ENCODE results near the gene B9D2. TPM values are rescaled to one million over a fixed set of nuclear protein-coding genes. Genes with fewer than 3 reads are reported as not detected.

The B9D2 gene
- polyA plus RNA-seq, 1 of the 3 experiments (the other 2 are of a cell fraction) = 13.3 TPM

DNA sequence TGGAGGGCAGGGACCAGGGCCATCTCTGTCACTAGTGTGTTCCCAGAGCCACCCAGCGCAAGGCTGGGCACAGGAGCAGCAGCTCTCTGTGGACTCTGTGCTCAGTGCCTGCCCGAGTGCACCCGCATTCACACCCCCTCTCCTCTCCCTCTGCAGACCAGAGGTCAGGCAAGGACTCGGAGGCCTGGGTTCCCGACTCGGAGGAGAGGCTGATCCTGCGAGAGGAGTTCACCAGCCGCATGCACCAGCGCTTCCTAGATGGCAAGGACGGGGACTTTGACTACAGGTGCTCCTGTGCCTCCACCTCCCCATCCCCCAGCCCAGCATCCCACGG is 43.8 kb downstream of the B9D2 start (continued):
- TF ChIP-seq, protein P1, sequence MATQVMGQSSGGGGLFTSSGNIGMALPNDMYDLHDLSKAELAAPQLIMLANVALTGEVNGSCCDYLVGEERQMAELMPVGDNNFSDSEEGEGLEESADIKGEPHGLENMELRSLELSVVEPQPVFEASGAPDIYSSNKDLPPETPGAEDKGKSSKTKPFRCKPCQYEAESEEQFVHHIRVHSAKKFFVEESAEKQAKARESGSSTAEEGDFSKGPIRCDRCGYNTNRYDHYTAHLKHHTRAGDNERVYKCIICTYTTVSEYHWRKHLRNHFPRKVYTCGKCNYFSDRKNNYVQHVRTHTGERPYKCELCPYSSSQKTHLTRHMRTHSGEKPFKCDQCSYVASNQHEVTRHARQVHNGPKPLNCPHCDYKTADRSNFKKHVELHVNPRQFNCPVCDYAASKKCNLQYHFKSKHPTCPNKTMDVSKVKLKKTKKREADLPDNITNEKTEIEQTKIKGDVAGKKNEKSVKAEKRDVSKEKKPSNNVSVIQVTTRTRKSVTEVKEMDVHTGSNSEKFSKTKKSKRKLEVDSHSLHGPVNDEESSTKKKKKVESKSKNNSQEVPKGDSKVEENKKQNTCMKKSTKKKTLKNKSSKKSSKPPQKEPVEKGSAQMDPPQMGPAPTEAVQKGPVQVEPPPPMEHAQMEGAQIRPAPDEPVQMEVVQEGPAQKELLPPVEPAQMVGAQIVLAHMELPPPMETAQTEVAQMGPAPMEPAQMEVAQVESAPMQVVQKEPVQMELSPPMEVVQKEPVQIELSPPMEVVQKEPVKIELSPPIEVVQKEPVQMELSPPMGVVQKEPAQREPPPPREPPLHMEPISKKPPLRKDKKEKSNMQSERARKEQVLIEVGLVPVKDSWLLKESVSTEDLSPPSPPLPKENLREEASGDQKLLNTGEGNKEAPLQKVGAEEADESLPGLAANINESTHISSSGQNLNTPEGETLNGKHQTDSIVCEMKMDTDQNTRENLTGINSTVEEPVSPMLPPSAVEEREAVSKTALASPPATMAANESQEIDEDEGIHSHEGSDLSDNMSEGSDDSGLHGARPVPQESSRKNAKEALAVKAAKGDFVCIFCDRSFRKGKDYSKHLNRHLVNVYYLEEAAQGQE (IDR thresholded peaks at IDR 0.05; ENCODE audit: low read depth, low read length) = no peak
- TF ChIP-seq RXRA (IDR thresholded peaks at IDR 0.05; ENCODE audit: borderline replicate concordance, low read depth) = no peak
- TF ChIP-seq SMC3 (IDR thresholded peaks at IDR 0.05; ENCODE audit: low read depth, low read length) = no peak

GRCh38 chr19:41319500-41320184 is 44.3 kb downstream of the B9D2 start:
- no peaks in the 10 kb centered on the region for H3K9me2 ChIP-seq
- peaks cover 48% of the 10 kb centered on the region for H3K79me2 ChIP-seq (ENCODE audit: insufficient read depth)
- POLR2A ChIA-PET = no interaction called here
- no peak for DNase-seq
- H3K27me3 ChIP-seq (ENCODE audit: insufficient read depth) = no peaks in the 10 kb centered on the region
- no peak overlapping the region for H3K4me3 ChIP-seq (ENCODE audit: low read depth in 2 of 2, low read length in 1 of 2)
- WGBS (ENCODE audit: low lambda C conversion rate) = 90% methylated on average over 16 of the region's 20 CpGs
- H3K27ac ChIP-seq (ENCODE audit: low read depth in 2 of 2, low read length in 1 of 2) = no peak overlapping the region; a peak in 1 of 4 replicates
- CTCF ChIA-PET = interaction anchor here (0.9 to 6.9 kb wide), 4 partner anchors 12 to 112 kb away, joined by 3 to 54 read pairs (median 4); no protein-coding TSS in a partner anchor
- peaks cover 31 to 43% of the 10 kb centered on the region in 2 experiments for H3K36me3 ChIP-seq (replicated peaks in 1 of 2; ENCODE audit: control insufficient read depth in 1 of 2, insufficient read depth in 2 of 2, low read length in 1 of 2)
- peaks cover 48% of the 10 kb centered on the region for H3F3A ChIP-seq (replicated peaks; ENCODE audit: insufficient read depth)
- H3K9ac ChIP-seq = no peak overlapping the region
- H3K4me1 ChIP-seq (ENCODE audit: control insufficient read depth in 1 of 2, insufficient read depth in 2 of 2, low read depth in 1 of 2, low read length in 1 of 2) = peaks cover 31 to 34% of the 10 kb centered on the region in 2 experiments
- H3K9me3 ChIP-seq = no peaks in the 10 kb centered on the region
- no peak overlapping the region for H3K4me2 ChIP-seq
- H4K20me1 ChIP-seq (ENCODE audit: insufficient read depth) = no peaks in the 10 kb centered on the region
- H2AFZ ChIP-seq (ENCODE audit: low read depth) = no peak overlapping the region
- TF ChIP-seq RXRA (IDR thresholded peaks at IDR 0.05; ENCODE audit: borderline replicate concordance, low read depth) (no peak), YY1 (IDR thresholded peaks at IDR 0.05; ENCODE audit: low read depth) (no peak), EZH2phosphoT487 (IDR thresholded peaks at IDR 0.05; ENCODE audit: borderline replicate concordance, low read depth) (no peak), GABPA (IDR thresholded peaks at IDR 0.05; ENCODE audit: low read depth) (no peak), MEF2A (IDR thresholded peaks at IDR 0.05; ENCODE audit: borderline replicate concordance, low read depth) (no peak), RAD21 (IDR thresholded peaks at IDR 0.05; ENCODE audit: low read length) (no peak), POLR2AphosphoS5 (IDR thresholded peaks at IDR 0.05; ENCODE audit: low read depth, low read length) (no peak), GATA2 (CRISPR knock-in tag; IDR thresholded peaks at IDR 0.05) (no peak), FOXM1 (IDR thresholded peaks at IDR 0.05; ENCODE audit: low read depth) (no peak), FOXJ3 (CRISPR knock-in tag; IDR thresholded peaks at IDR 0.05) (no peak), MXI1 (IDR thresholded peaks at IDR 0.05; ENCODE audit: low read depth, low read length) (no peak), FOSL2 (IDR thresholded peaks at IDR 0.05; ENCODE audit: borderline replicate concordance, low read depth) (no peak), NRF1 (IDR thresholded peaks at IDR 0.05; ENCODE audit: low read depth, low read length) (no peak), TEAD4 (IDR thresholded peaks at IDR 0.05; ENCODE audit: borderline replicate concordance, insufficient read depth) (no peak)
- TF ChIP-seq, protein P2, sequence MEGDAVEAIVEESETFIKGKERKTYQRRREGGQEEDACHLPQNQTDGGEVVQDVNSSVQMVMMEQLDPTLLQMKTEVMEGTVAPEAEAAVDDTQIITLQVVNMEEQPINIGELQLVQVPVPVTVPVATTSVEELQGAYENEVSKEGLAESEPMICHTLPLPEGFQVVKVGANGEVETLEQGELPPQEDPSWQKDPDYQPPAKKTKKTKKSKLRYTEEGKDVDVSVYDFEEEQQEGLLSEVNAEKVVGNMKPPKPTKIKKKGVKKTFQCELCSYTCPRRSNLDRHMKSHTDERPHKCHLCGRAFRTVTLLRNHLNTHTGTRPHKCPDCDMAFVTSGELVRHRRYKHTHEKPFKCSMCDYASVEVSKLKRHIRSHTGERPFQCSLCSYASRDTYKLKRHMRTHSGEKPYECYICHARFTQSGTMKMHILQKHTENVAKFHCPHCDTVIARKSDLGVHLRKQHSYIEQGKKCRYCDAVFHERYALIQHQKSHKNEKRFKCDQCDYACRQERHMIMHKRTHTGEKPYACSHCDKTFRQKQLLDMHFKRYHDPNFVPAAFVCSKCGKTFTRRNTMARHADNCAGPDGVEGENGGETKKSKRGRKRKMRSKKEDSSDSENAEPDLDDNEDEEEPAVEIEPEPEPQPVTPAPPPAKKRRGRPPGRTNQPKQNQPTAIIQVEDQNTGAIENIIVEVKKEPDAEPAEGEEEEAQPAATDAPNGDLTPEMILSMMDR (IDR thresholded peaks at IDR 0.05) = no peak
- TF ChIP-seq, protein P1 (IDR thresholded peaks at IDR 0.05; ENCODE audit: low read depth, low read length) = no peak
- TF ChIP-seq, protein P3, sequence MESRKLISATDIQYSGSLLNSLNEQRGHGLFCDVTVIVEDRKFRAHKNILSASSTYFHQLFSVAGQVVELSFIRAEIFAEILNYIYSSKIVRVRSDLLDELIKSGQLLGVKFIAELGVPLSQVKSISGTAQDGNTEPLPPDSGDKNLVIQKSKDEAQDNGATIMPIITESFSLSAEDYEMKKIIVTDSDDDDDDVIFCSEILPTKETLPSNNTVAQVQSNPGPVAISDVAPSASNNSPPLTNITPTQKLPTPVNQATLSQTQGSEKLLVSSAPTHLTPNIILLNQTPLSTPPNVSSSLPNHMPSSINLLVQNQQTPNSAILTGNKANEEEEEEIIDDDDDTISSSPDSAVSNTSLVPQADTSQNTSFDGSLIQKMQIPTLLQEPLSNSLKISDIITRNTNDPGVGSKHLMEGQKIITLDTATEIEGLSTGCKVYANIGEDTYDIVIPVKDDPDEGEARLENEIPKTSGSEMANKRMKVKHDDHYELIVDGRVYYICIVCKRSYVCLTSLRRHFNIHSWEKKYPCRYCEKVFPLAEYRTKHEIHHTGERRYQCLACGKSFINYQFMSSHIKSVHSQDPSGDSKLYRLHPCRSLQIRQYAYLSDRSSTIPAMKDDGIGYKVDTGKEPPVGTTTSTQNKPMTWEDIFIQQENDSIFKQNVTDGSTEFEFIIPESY (IDR thresholded peaks at IDR 0.05; ENCODE audit: borderline replicate concordance, low read depth) = no peak

Data from SK-N-SH (cell line).